ENCODE measurements around the gene NEK2.
"Not testable (repeated sequence)": the region's sequence is repeated elsewhere in the genome, so short reads cannot be mapped to it uniquely, and the experiment has no call there.

The NEK2 gene

GRCh38 chr1:211636575-211637029, 38.8 kb downstream of the NEK2 start:
- H3K36me3 Mint-ChIP-seq (ENCODE audit: low read depth); H3K4me3 Mint-ChIP-seq; H3K4me1 Mint-ChIP-seq (ENCODE audit: low read depth); H3K27ac Mint-ChIP-seq; H3K27me3 Mint-ChIP-seq; DNase-seq; H3K9me3 Mint-ChIP-seq: not testable (repeated sequence)

GRCh38 chr1:211635597-211636205, 39.7 kb downstream of the NEK2 start:
- H3K27ac Mint-ChIP-seq = no peak overlapping the region
- H3K4me3 Mint-ChIP-seq = no peak overlapping the region
- H3K4me1 Mint-ChIP-seq (ENCODE audit: low read depth) = no peaks in the 10 kb centered on the region
- no peak for DNase-seq
- no peaks in the 10 kb centered on the region for H3K36me3 Mint-ChIP-seq (ENCODE audit: low read depth)
- no peaks in the 10 kb centered on the region for H3K9me3 Mint-ChIP-seq
- H3K27me3 Mint-ChIP-seq = no peaks in the 10 kb centered on the region

GRCh38 chr1:211634931-211635330, 40.5 kb downstream of the NEK2 start:
- H3K4me3 Mint-ChIP-seq = no peak overlapping the region
- no peaks in the 10 kb centered on the region for H3K36me3 Mint-ChIP-seq (ENCODE audit: low read depth)
- H3K27ac Mint-ChIP-seq = no peak overlapping the region
- H3K9me3 Mint-ChIP-seq = no peaks in the 10 kb centered on the region
- no peak for DNase-seq
- no peaks in the 10 kb centered on the region for H3K4me1 Mint-ChIP-seq (ENCODE audit: low read depth)
- H3K27me3 Mint-ChIP-seq = no peaks in the 10 kb centered on the region

- DNase-seq = no peak
- no peaks in the 10 kb centered on the region for H3K9me3 Mint-ChIP-seq
- no peaks in the 10 kb centered on the region for H3K4me1 Mint-ChIP-seq (ENCODE audit: low read depth)
- H3K27me3 Mint-ChIP-seq = no peaks in the 10 kb centered on the region
- H3K36me3 Mint-ChIP-seq (ENCODE audit: low read depth) = no peaks in the 10 kb centered on the region
- no peak overlapping the region for H3K4me3 Mint-ChIP-seq
- H3K27ac Mint-ChIP-seq = no peak overlapping the region
Measured at GRCh38 chr1:211634461-211634860, 41.0 kb downstream of the NEK2 start.

- Mint-ChIP-seq H3K9me3 (no peaks in the 10 kb centered on the region), H3K27ac (no peak overlapping the region), H3K4me1 (ENCODE audit: low read depth) (no peaks in the 10 kb centered on the region), H3K4me3 (no peak overlapping the region), H3K27me3 (no peaks in the 10 kb centered on the region), H3K36me3 (ENCODE audit: low read depth) (no peaks in the 10 kb centered on the region)
- no peak for DNase-seq
Measured at GRCh38 chr1:211633524-211633846, 41.9 kb downstream of the NEK2 start.

GRCh38 chr1:211632808-211633523, 42.5 kb downstream of the NEK2 start:
- no peaks in the 10 kb centered on the region for H3K9me3 Mint-ChIP-seq
- no peak for DNase-seq
- H3K27ac Mint-ChIP-seq = no peak overlapping the region
- no peaks in the 10 kb centered on the region for H3K36me3 Mint-ChIP-seq (ENCODE audit: low read depth)
- H3K27me3 Mint-ChIP-seq = no peaks in the 10 kb centered on the region
- no peaks in the 10 kb centered on the region for H3K4me1 Mint-ChIP-seq (ENCODE audit: low read depth)
- H3K4me3 Mint-ChIP-seq = no peak overlapping the region

GRCh38 chr1:211632117-211632807, 43.2 kb downstream of the NEK2 start:
- H3K4me3 Mint-ChIP-seq = no peak overlapping the region
- no peaks in the 10 kb centered on the region for H3K4me1 Mint-ChIP-seq (ENCODE audit: low read depth)
- no peaks in the 10 kb centered on the region for H3K9me3 Mint-ChIP-seq
- H3K27me3 Mint-ChIP-seq = no peaks in the 10 kb centered on the region
- H3K27ac Mint-ChIP-seq = no peak overlapping the region
- H3K36me3 Mint-ChIP-seq (ENCODE audit: low read depth) = no peaks in the 10 kb centered on the region
- DNase-seq = no peak

- Mint-ChIP-seq H3K27me3 (no peaks in the 10 kb centered on the region), H3K4me1 (ENCODE audit: low read depth) (no peaks in the 10 kb centered on the region), H3K36me3 (ENCODE audit: low read depth) (no peaks in the 10 kb centered on the region), H3K4me3 (no peak overlapping the region), H3K9me3 (no peaks in the 10 kb centered on the region), H3K27ac (no peak overlapping the region)
- no peak for DNase-seq
Measured at GRCh38 chr1:211631168-211631567, 44.3 kb downstream of the NEK2 start.

- Mint-ChIP-seq H3K4me3 (no peak overlapping the region), H3K27ac (no peak overlapping the region), H3K27me3 (no peaks in the 10 kb centered on the region), H3K4me1 (ENCODE audit: low read depth) (no peaks in the 10 kb centered on the region), H3K9me3 (no peaks in the 10 kb centered on the region), H3K36me3 (ENCODE audit: low read depth) (no peaks in the 10 kb centered on the region)
- no peak for DNase-seq
Measured at GRCh38 chr1:211630236-211631081, 45.0 kb downstream of the NEK2 start.

- DNase-seq = no peak
- no peaks in the 10 kb centered on the region for H3K9me3 Mint-ChIP-seq
- no peaks in the 10 kb centered on the region for H3K27me3 Mint-ChIP-seq
- H3K27ac Mint-ChIP-seq = no peak overlapping the region
- no peaks in the 10 kb centered on the region for H3K36me3 Mint-ChIP-seq (ENCODE audit: low read depth)
- H3K4me3 Mint-ChIP-seq = no peak overlapping the region
- H3K4me1 Mint-ChIP-seq (ENCODE audit: low read depth) = peaks cover 3% of the 10 kb centered on the region
Measured at GRCh38 chr1:211628417-211628816, 47.0 kb downstream of the NEK2 start.

GRCh38 chr1:211627259-211627658, 48.2 kb downstream of the NEK2 start:
- H3K9me3 Mint-ChIP-seq = no peaks in the 10 kb centered on the region
- H3K36me3 Mint-ChIP-seq (ENCODE audit: low read depth) = no peaks in the 10 kb centered on the region
- no peak for DNase-seq
- no peaks in the 10 kb centered on the region for H3K27me3 Mint-ChIP-seq
- H3K4me1 Mint-ChIP-seq (ENCODE audit: low read depth) = peaks cover 5% of the 10 kb centered on the region
- no peak overlapping the region for H3K4me3 Mint-ChIP-seq
- no peak overlapping the region for H3K27ac Mint-ChIP-seq

- H3K4me1 Mint-ChIP-seq (ENCODE audit: low read depth); H3K4me3 Mint-ChIP-seq; H3K27ac Mint-ChIP-seq; H3K9me3 Mint-ChIP-seq; H3K27me3 Mint-ChIP-seq; DNase-seq; H3K36me3 Mint-ChIP-seq (ENCODE audit: low read depth): not testable (repeated sequence)
Measured at GRCh38 chr1:211625866-211626265, 49.6 kb downstream of the NEK2 start.

GRCh38 chr1:211625040-211625439, 50.4 kb downstream of the NEK2 start:
- H3K27ac Mint-ChIP-seq = no peak overlapping the region

GRCh38 chr1:211623515-211623914, 51.9 kb downstream of the NEK2 start:
- no peak overlapping the region for H3K4me3 Mint-ChIP-seq
- H3K4me1 Mint-ChIP-seq (ENCODE audit: low read depth) = peaks cover 5% of the 10 kb centered on the region
- DNase-seq = no peak
- no peaks in the 10 kb centered on the region for H3K36me3 Mint-ChIP-seq (ENCODE audit: low read depth)
- no peaks in the 10 kb centered on the region for H3K9me3 Mint-ChIP-seq
- no peaks in the 10 kb centered on the region for H3K27me3 Mint-ChIP-seq
- H3K27ac Mint-ChIP-seq = no peak overlapping the region

More at GRCh38 chr1:211625040-211625439, 50.4 kb downstream of the NEK2 start:
- H3K27me3 Mint-ChIP-seq = no peaks in the 10 kb centered on the region
- H3K4me3 Mint-ChIP-seq = no peak overlapping the region
- no peaks in the 10 kb centered on the region for H3K36me3 Mint-ChIP-seq (ENCODE audit: low read depth)
- no peaks in the 10 kb centered on the region for H3K9me3 Mint-ChIP-seq
- H3K4me1 Mint-ChIP-seq (ENCODE audit: low read depth) = peaks cover 5% of the 10 kb centered on the region
- DNase-seq = no peak
